Measurements from ENCODE around the gene RAP1A.
A peak's percentile ranks its signal among the peaks of the same experiment; 100 is the strongest.

DNA sequence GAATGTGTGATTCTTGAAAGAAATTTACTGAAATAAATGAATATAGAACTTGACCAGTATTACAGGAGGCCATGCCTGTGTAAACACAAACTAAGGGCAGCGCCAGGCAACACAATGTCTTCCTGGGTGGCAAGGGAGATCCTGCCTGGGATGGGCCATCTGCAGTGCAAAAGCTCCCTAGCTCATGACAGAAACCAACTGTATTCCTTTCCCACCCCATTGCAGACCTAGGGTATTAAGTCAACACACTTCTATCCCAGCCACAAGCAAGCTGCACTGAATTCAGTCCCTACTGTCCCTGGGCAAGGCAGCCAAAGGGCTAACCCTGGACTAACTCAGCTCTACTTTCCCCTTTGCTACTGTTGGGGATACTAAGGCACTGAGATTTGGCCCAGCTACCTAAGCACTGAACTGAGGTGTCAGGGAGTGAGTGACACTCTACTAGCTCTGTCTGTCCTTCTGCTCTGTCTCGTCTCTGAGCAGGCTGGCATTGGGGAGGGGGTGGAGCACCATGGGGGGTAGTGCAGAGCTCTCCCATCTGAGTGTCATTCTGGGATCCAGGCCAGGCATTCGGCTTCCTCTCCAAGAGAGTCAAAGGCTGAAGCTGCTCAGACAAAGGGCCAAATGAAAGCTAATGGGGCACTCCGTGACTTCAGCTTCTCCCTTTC is 117.1 kb downstream of the RAP1A start:
- TF ChIP-seq, protein P1, sequence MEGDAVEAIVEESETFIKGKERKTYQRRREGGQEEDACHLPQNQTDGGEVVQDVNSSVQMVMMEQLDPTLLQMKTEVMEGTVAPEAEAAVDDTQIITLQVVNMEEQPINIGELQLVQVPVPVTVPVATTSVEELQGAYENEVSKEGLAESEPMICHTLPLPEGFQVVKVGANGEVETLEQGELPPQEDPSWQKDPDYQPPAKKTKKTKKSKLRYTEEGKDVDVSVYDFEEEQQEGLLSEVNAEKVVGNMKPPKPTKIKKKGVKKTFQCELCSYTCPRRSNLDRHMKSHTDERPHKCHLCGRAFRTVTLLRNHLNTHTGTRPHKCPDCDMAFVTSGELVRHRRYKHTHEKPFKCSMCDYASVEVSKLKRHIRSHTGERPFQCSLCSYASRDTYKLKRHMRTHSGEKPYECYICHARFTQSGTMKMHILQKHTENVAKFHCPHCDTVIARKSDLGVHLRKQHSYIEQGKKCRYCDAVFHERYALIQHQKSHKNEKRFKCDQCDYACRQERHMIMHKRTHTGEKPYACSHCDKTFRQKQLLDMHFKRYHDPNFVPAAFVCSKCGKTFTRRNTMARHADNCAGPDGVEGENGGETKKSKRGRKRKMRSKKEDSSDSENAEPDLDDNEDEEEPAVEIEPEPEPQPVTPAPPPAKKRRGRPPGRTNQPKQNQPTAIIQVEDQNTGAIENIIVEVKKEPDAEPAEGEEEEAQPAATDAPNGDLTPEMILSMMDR (IDR thresholded peaks at IDR 0.05): no peak
- peak in 1 of 2 donors; percentile 47 for TF ChIP-seq POLR2A (IDR thresholded peaks at IDR 0.05)
